GM21515 (cell line): Measurements from ENCODE around the gene SLC52A1.

Experiments
- ATAC-seq: cut with Tn5 transposase; IDR thresholded peaks from one replicate; pipeline ENCODE4 v1.9.1; 2021; ENCODE audit not compliant: unreplicated experiment

Gene SLC52A1

DNA sequence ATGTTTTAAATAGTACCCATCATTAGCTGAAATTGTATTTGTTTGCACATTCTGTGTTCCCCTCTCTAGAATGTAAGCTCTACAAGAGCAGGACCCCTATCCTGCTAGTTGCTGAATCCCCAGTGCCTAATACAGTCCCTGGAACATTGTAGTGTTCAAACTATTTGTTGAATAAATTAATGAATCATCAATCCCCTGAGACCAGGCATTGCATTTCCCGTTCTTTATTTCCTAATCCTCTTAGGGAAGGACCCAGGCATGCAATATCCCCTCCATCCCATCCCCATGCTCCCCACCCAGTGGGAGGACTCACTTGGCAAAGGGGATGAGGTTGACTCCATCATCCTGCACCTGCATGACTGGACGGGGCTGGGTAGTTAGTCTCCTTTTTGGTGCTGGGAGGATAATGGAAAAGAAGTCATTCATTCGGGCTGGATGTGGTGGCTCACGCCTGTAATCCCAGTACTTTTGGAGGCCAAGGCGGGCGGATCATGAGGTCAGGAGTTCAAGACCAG, 41.1 kb downstream of the SLC52A1 start:
- no peak for ATAC-seq

- ATAC-seq: no peak
Measured at GRCh38 chr17:4987767-4988567, 47.3 kb downstream of the SLC52A1 start.

DNA sequence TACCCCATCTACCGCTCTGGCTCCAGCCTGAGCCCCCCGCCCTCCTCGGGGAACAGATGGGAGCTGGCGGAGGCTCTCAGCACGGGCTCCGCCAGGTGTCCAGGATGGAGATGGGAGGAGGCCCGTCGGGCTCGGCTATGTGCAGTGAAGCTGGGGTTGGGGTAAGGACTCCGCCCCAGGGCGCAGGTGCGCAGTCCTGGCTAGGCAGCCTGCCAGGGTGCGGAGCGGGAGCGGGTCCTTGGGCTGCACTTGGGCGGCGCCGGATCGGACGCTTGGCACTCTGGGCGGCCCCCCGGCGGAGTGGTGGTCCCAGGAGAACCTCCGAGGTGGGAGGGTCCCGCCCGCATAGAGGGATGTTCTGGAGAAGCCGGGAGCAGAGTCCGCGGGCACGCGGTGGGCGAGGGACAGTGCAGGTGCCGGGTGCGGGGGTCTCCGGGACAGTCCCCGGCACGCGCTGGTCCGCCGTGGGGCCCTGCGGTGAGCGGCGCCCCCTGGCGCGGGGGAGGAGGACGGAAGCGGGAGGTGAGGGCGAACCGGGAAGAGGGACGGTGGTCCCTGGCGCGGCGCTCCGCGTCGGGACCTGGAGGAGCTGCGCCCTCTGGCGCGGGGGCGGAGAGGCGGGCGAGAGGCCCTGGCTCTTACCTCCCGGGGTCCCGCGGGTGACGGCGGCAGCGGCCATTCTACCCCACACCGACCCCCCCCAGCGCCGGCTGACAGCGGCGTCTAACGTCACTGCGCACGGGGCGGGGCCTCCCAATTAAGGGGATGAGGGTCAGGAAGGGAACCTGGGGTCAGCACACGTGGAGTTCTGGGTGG, 48.1 kb downstream of the SLC52A1 start, which contains the start of gene CAMTA2:
CAMTA2 (minus strand) TSS at position 725 of the 816 bp plus-strand sequence. CDS start 1,453 bp downstream, outside the sequence.
- ATAC-seq: peak; percentile 57

GRCh38 chr17:4986403-4986802, 48.8 kb downstream of the SLC52A1 start:
- ATAC-seq: no peak
